Measurements from ENCODE around the gene VARS2.
"Not testable (repeated sequence)": the region's sequence is repeated elsewhere in the genome, so short reads cannot be mapped to it uniquely, and the experiment has no call there.

VARS2 gene

DNA sequence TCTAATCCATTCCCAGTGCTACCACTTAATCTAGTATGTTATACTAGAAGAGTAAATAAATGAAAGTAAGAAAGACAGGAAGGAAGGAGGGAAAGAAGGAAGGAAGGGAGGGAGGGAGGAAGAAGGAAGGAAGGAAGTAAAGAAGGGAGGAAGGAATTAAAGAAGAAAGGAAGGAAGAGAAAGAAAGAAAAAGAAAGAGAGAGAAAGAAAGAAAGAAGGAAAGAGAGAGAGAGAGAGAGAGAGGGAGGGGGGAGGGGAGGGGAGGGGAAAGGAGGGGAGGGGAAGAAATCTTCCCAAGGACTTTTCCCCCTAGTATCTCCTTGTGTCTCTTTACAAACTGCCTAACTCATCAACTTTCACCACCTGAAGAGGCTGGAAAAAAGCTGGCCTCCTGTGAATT lies 48.7 kb downstream of the VARS2 start:
- DNase-seq (ENCODE audit: low spot score), result no peak

DNA sequence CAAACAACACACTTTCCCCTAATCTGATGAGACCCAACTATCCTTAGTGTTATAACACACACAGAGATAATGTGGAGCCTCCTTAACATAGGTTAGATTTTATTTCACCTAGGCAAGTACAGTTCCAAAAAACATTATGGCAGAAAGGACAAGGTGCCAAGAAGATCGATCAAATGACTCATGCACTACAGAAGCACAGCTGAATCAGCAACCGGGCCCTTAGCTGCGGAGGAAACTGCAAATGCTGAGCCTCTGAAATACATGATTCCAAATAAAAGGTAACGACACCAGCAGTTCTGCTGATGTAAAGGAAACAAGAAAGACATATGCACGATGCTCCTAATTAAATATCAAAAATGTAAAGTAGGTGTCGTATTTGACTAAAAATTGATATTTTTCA lies 49.6 kb downstream of the VARS2 start:
- DNase-seq (ENCODE audit: low spot score), result no peak

DNA sequence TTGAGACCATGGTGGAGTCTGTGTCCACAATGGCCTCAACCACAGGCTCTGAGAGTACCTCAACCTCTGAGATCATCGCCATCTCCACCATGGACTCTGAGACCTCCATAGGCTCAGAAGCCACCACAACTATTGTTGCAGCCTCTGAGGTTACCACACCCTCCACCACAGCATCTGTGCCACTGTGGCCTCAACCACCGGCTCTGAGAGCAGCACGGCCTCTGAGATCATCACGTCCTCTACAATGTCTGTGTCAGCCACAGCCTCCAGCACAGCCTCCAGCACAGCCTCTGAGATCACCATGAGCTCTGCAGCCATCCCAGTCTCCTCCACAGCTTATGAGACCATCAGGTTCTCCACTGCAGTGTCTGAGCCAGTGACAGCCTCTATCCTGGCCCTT lies 50.0 kb downstream of the VARS2 start:
- no peak for DNase-seq (ENCODE audit: low spot score)

DNA sequence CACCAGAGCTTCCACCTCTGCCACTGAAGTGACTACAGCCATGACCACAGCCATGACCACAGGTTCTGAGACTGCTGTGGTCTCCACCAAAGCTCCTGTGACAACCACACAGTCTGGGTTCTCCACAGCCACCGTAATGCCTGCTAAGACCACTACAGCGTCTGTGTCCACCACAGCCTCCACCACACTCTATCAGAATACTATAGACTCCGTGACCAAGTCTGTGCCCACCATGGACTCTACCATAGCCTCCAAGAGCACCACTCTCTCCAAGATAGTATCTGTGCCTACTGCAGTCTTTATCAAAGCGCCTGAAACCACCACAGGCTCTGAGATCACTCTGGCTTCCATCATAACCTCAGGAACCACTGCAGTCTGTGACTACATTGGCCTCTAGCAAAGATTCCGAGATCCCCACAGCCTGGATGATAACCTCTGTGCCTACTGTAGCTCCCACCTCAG lies 51.1 kb downstream of the VARS2 start:
- no peak for DNase-seq (ENCODE audit: low spot score)

DNA sequence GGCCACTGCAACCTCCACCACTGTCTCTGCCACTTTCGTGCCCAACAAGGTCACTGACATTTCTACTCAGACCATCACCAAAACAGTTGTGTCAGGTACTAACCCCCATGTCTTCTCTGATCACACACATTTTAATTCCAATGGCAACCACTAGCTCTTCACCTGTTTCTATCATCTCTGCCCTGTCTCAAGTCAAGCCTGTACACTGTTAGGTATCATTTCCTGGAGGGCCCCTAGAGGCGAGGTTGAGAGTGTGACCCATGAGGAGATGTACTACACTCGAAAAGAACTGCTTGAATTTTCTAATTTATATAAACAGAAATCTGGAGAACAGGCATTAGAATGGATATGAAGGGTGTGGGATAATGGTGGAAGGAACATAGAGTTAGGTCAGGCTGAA lies 52.1 kb downstream of the VARS2 start:
- DNase-seq (ENCODE audit: low spot score), result no peak

DNA sequence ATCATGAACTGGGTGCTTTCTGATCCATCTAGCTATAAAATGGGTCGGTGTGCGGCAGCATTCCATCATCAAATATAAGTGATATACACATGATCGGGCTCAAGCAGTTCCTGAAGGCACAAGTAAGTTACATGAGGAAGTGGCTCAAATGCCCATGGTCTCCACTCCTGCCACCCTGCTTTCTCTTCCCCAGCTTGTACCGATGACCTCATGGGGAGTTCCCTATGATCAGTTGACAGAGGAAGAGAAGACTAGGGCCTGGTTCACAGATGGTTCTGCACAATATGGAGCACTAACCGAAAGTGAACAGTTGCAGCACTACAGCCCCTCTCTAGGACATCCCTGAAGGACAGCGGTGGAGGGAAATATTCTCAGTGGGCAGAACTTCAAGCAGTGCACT lies 55.1 kb downstream of the VARS2 start:
- DNase-seq (ENCODE audit: low spot score), result not testable (repeated sequence)

- no peak for DNase-seq (ENCODE audit: low spot score)
Measured at GRCh38 chr6:30970946-30971345, 56.9 kb downstream of the VARS2 start.

DNA sequence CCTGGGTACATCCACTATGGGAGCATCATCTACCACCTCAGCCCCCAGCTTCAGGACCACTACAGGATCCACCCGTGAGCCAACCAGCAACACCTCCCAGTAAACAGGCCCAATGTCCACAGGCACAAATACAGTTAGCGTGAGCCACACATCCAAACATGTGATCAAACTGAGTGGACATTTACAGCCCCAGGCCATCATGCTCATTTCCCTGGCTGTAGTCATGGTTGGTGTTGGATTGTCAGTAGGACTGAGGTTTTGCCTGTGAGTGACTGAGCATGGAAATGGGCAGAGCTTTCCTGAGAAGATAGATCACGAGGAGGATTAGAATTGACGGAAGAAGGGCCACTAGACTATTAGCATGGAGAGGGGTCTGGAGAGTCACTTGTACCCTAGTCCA lies 58.8 kb downstream of the VARS2 start:
- no peak for DNase-seq (ENCODE audit: low spot score)

- no peak for DNase-seq (ENCODE audit: low spot score)
Measured at GRCh38 chr6:30974490-30975252, 60.6 kb downstream of the VARS2 start.
